Coronary artery (tissue), 2 donors: ENCODE data around the gene CYSLTR2.
"Not testable (repeated sequence)": the region's sequence is repeated elsewhere in the genome, so short reads cannot be mapped to it uniquely, and the experiment has no call there.

Source experiments
- DNase-seq: peaks from one replicate; pipeline ENCODE4 v3.0.0-alpha.2; 2017; ENCODE audit warnings: low spot score
- H3K27ac ChIP-seq, 2 donors: fragments of 200-600 bp; sonication (generic); one replicate each; pipeline ENCODE4 v1.5.1; 2016 to 2019
- H3K4me3 ChIP-seq: fragments of 200-600 bp; sonication (generic); 2 replicates; pipeline ENCODE4 v1.5.1; 2016; ENCODE audit warnings: mild to moderate bottlenecking, moderate library complexity
- CTCF ChIP-seq: fragments of 200-600 bp; sonication (generic); IDR thresholded peaks from one replicate; pipeline ENCODE4 v1.5.1; 2019; ENCODE audit warnings: antibody characterized with exemption

The CYSLTR2 gene

GRCh38 chr13:48667136-48667535 is 13.4 kb downstream of the CYSLTR2 start:
- DNase-seq, result no peak
- Histone ChIP-seq H3K4me3 (no peak overlapping the region), H3K27ac (no peak overlapping the region)
- no peak for TF ChIP-seq CTCF

- not testable (repeated sequence) for H3K4me3 ChIP-seq, H3K27ac ChIP-seq, DNase-seq
Observed at GRCh38 chr13:48671421-48671820, 17.7 kb downstream of the CYSLTR2 start.

GRCh38 chr13:48675247-48675646 is 21.5 kb downstream of the CYSLTR2 start:
- no peak for TF ChIP-seq CTCF
- no peak for DNase-seq
- no peak overlapping the region for H3K4me3 ChIP-seq

GRCh38 chr13:48678316-48678715 is 24.6 kb downstream of the CYSLTR2 start:
- no peak overlapping the region for H3K4me3 ChIP-seq
- no peak for DNase-seq
- no peak overlapping the region for H3K27ac ChIP-seq
- TF ChIP-seq CTCF, result no peak

More at GRCh38 chr13:48675247-48675646, 21.5 kb downstream of the CYSLTR2 start:
- H3K27ac ChIP-seq, result no peak overlapping the region

GRCh38 chr13:48679941-48680680 is 26.4 kb downstream of the CYSLTR2 start:
- no peak for DNase-seq
- Histone ChIP-seq H3K27ac (no peak overlapping the region), H3K4me3 (peak overlapping the region; percentile 18)
- TF ChIP-seq CTCF, result no peak

- no peak overlapping the region for H3K4me3 ChIP-seq
- no peak for DNase-seq
- no peak for TF ChIP-seq CTCF
- no peak overlapping the region for H3K27ac ChIP-seq
Observed at GRCh38 chr13:48680756-48681392, 27.1 kb downstream of the CYSLTR2 start.

GRCh38 chr13:48681905-48682304 is 28.2 kb downstream of the CYSLTR2 start:
- DNase-seq, result no peak
- no peak overlapping the region for H3K27ac ChIP-seq
- no peak overlapping the region for H3K4me3 ChIP-seq
- TF ChIP-seq CTCF, result no peak
